GM15510 (cell line): ENCODE results near the gene MCAT.

Experiments
- POLR2A ChIP-seq: IDR thresholded peaks from 3 replicates; pipeline ENCODE4 v1.6.1; 2011; ENCODE audit warnings: borderline replicate concordance; ENCODE audit not compliant: insufficient read length; ENCODE audit errors: extremely low read depth

Gene MCAT

GRCh38 chr22:43152357-43153071 is 9.3 kb upstream of the MCAT start:
- no peak for TF ChIP-seq POLR2A

- no peak for TF ChIP-seq POLR2A
Measured at GRCh38 chr22:43152003-43152356, 8.8 kb upstream of the MCAT start.

- peak; percentile 33 for TF ChIP-seq POLR2A
Measured at GRCh38 chr22:43151251-43152002, 8.2 kb upstream of the MCAT start, which contains the start of gene TSPO. Gene TSPO, plus strand, starts transcription at chr22:43151559. Its CDS starts 7,680 bp downstream, at chr22:43159239.

GRCh38 chr22:43150731-43151206 is 7.6 kb upstream of the MCAT start:
- no peak for TF ChIP-seq POLR2A

GRCh38 chr22:43148581-43148980 is 5.4 kb upstream of the MCAT start:
- TF ChIP-seq POLR2A = no peak

- TF ChIP-seq POLR2A = no peak
Measured at GRCh38 chr22:43147821-43148220, 4.6 kb upstream of the MCAT start.

GRCh38 chr22:43144949-43145348 is 1.8 kb upstream of the MCAT start:
- no peak for TF ChIP-seq POLR2A

- TF ChIP-seq POLR2A = no peak
Measured at GRCh38 chr22:43136801-43137200, 6.4 kb downstream of the MCAT start.

- no peak for TF ChIP-seq POLR2A
Measured at GRCh38 chr22:43136255-43136654, 6.9 kb downstream of the MCAT start.

- no peak for TF ChIP-seq POLR2A
Measured at GRCh38 chr22:43135565-43135964, 7.6 kb downstream of the MCAT start.

GRCh38 chr22:43134553-43134952 is 8.6 kb downstream of the MCAT start:
- TF ChIP-seq POLR2A = no peak

GRCh38 chr22:43133401-43133800 is 9.8 kb downstream of the MCAT start:
- no peak for TF ChIP-seq POLR2A

- no peak for TF ChIP-seq POLR2A
Measured at GRCh38 chr22:43131773-43132501, 11.3 kb downstream of the MCAT start.

- no peak for TF ChIP-seq POLR2A
Measured at GRCh38 chr22:43129426-43130425, 13.5 kb downstream of the MCAT start.
